Endodermal cell (in vitro differentiated cells): ENCODE data around the gene CHD3. TPM values are rescaled to one million over a fixed set of nuclear protein-coding genes. Genes with fewer than 3 reads are reported as not detected.

ENCODE experiments used
- DNase-seq: peaks from one replicate; pipeline ENCODE4 v3.0.0-alpha.2; 2017
- H3K27ac ChIP-seq: 2 replicates; pipeline ENCODE4 v1.5.1; 2013; ENCODE audit warnings: mild to moderate bottlenecking, low read depth, low read length, moderate library complexity
- H3K27me3 ChIP-seq: 2 replicates; pipeline ENCODE4 v1.6.1; 2013; ENCODE audit warnings: mild to moderate bottlenecking, low read length, moderate library complexity; ENCODE audit not compliant: insufficient read depth, control insufficient read depth, poor library complexity, severe bottlenecking
- H3K36me3 ChIP-seq: 2 replicates; pipeline ENCODE4 v1.7.0; 2013; ENCODE audit warnings: mild to moderate bottlenecking, low read length, moderate library complexity; ENCODE audit not compliant: control insufficient read depth, insufficient read depth
- H3K4me1 ChIP-seq: one replicate; pipeline ENCODE4 v1.7.0; 2013; ENCODE audit warnings: low read length; ENCODE audit not compliant: control insufficient read depth, insufficient read depth
- H3K4me3 ChIP-seq: 2 replicates; pipeline ENCODE4 v1.5.1; 2013; ENCODE audit warnings: mild to moderate bottlenecking, low read length, moderate library complexity
- H3K9ac ChIP-seq: 2 replicates; pipeline ENCODE4 v1.6.1; 2013; ENCODE audit warnings: mild to moderate bottlenecking, low read length, moderate library complexity; ENCODE audit not compliant: poor library complexity, severe bottlenecking; ENCODE audit errors: extremely low read depth
- H3K9me3 ChIP-seq: 2 replicates; pipeline ENCODE4 v1.6.1; 2013; ENCODE audit warnings: mild to moderate bottlenecking, low read length, moderate library complexity; ENCODE audit not compliant: control insufficient read depth
- H3K27ac Mint-ChIP-seq: 2 replicates; pipeline ENCODE4 v1.8.0; 2020; ENCODE audit warnings: mixed read lengths
- H3K27me3 Mint-ChIP-seq: 2 replicates; pipeline ENCODE4 v1.8.0; 2021; ENCODE audit warnings: mild to moderate bottlenecking, mixed read lengths; ENCODE audit not compliant: insufficient read depth
- H3K36me3 Mint-ChIP-seq: 2 replicates; pipeline ENCODE4 v1.8.0; 2020; ENCODE audit warnings: low read depth, mixed read lengths
- H3K4me1 Mint-ChIP-seq: 2 replicates; pipeline ENCODE4 v1.8.0; 2020; ENCODE audit warnings: mixed read lengths
- H3K4me3 Mint-ChIP-seq: 2 replicates; pipeline ENCODE4 v1.8.0; 2020; ENCODE audit warnings: mild to moderate bottlenecking, moderate library complexity, mixed read lengths
- H3K9me3 Mint-ChIP-seq: 2 replicates; pipeline ENCODE4 v1.8.0; 2020; ENCODE audit warnings: mild to moderate bottlenecking, mixed read lengths
- CTCF ChIP-seq: fragments of 200-600 bp; sonication (generic); conservative IDR thresholded peaks from 2 replicates; pipeline ENCODE4 v1.5.0; 2021; ENCODE audit warnings: antibody characterized with exemption, mild to moderate bottlenecking
- WGBS, 2 experiments: methylation state at CpG; one replicate each; pipeline versions ENCODE4 v1.1.5 to v1.1.7; 2013; ENCODE audit warnings: missing lambda C conversion rate in 2 of 2, mixed read lengths in 1 of 2; ENCODE audit not compliant: insufficient coverage in 1 of 2, insufficient read length in 1 of 2; 5-methylcytosine and 5-hydroxymethylcytosine counted together
- total RNA-seq, 2 donors: library from RNA; stranded (reverse); fragmentation: NEBNext Ultra II Directional in 1 of 2; extraction: Animal tissue kit (Norgen Biotek cat#: 25700) in 1 of 2; gene quantifications; 2 replicates in 1 of 2; 3 replicates in 1 of 2; pipeline ENCODE4 v1.2.1, GENCODE V29; 2021

The CHD3 gene
- total RNA-seq, 2 donors from 2014 or later = 55.0 to 64.1 TPM

GRCh38 chr17:7916808-7917207 lies 28.2 kb downstream of the CHD3 start:
- 80 to 88% methylated on average over 1 to 2 of the region's 2 CpGs for WGBS, 2 experiments
- no peaks in the 10 kb centered on the region for H3K9me3 ChIP-seq
- peak overlapping the region; percentile 65 for H3K4me3 Mint-ChIP-seq
- peaks cover 5% of the 10 kb centered on the region for H3K4me1 Mint-ChIP-seq
- H3K27ac ChIP-seq = no peak overlapping the region
- no peaks in the 10 kb centered on the region for H3K4me1 ChIP-seq
- no peak overlapping the region for H3K9ac ChIP-seq
- H3K27me3 Mint-ChIP-seq = peaks cover 64% of the 10 kb centered on the region
- H3K36me3 Mint-ChIP-seq = no peaks in the 10 kb centered on the region
- H3K27me3 ChIP-seq = peaks cover 15% of the 10 kb centered on the region
- no peak overlapping the region for H3K27ac Mint-ChIP-seq
- no peaks in the 10 kb centered on the region for H3K9me3 Mint-ChIP-seq
- H3K36me3 ChIP-seq = no peaks in the 10 kb centered on the region
- DNase-seq = peak; percentile 46
- no peak for TF ChIP-seq CTCF
- H3K4me3 ChIP-seq = no peak overlapping the region

- Histone ChIP-seq H3K36me3 (no peaks in the 10 kb centered on the region), H3K9me3 (no peaks in the 10 kb centered on the region), H3K27me3 (peaks cover 39% of the 10 kb centered on the region), H3K27ac (no peak overlapping the region), H3K4me3 (no peak overlapping the region), H3K4me1 (peaks cover 2% of the 10 kb centered on the region), H3K9ac (no peak overlapping the region)
- peaks cover 14% of the 10 kb centered on the region for H3K4me1 Mint-ChIP-seq
- 60 to 69% methylated on average over 11 to 16 of the region's 16 CpGs for WGBS, 2 experiments
- DNase-seq = peak; percentile 44
- H3K27me3 Mint-ChIP-seq = peaks cover 88% of the 10 kb centered on the region
- H3K36me3 Mint-ChIP-seq = no peaks in the 10 kb centered on the region
- peak; percentile 31 for TF ChIP-seq CTCF
- H3K9me3 Mint-ChIP-seq = no peaks in the 10 kb centered on the region
- H3K27ac Mint-ChIP-seq = no peak overlapping the region
- peak overlapping the region; percentile 42 for H3K4me3 Mint-ChIP-seq
Observed at GRCh38 chr17:7922269-7922844, 33.8 kb downstream of the CHD3 start.

- Mint-ChIP-seq H3K27ac (no peak overlapping the region), H3K4me3 (peak overlapping the region; percentile 42), H3K4me1 (peaks cover 18% of the 10 kb centered on the region), H3K27me3 (peaks cover 88% of the 10 kb centered on the region), H3K9me3 (no peaks in the 10 kb centered on the region), H3K36me3 (peaks cover 2% of the 10 kb centered on the region)
- Histone ChIP-seq H3K27ac (no peak overlapping the region), H3K27me3 (peaks cover 40% of the 10 kb centered on the region), H3K9me3 (no peaks in the 10 kb centered on the region), H3K36me3 (no peaks in the 10 kb centered on the region), H3K9ac (no peak overlapping the region), H3K4me1 (peaks cover 2% of the 10 kb centered on the region), H3K4me3 (no peak overlapping the region)
- TF ChIP-seq CTCF = no peak
- peak; percentile 96 for DNase-seq
- 46 to 51% methylated on average over 28 to 45 of the region's 45 CpGs for WGBS, 2 experiments
Observed at GRCh38 chr17:7922845-7923628, 34.4 kb downstream of the CHD3 start.
